ENCODE measurements around the gene CRACDL.

- TF ChIP-seq POLR2A (IDR thresholded peaks at IDR 0.05) (no peak), CTCF (IDR thresholded peaks at IDR 0.05) (no peak)
These were observed 43.2 kb downstream of the CRACDL start for GRCh38 chr2:98892871-98893270.
